ENCODE measurements around the gene MRPL28. TPM values are rescaled to one million over a fixed set of nuclear protein-coding genes. Genes with fewer than 3 reads are reported as not detected.
"Not testable (repeated sequence)": the region's sequence is repeated elsewhere in the genome, so short reads cannot be mapped to it uniquely, and the experiment has no call there.

The MRPL28 gene
- total RNA-seq, 3 donors from 2014 or later = 67.0 to 78.7 (median 69.0) TPM

GRCh38 chr16:342455-343213, 27.7 kb downstream of the MRPL28 start:
- Histone ChIP-seq H3K4me1 (no peaks in the 10 kb centered on the region), H3K4me3 (no peak overlapping the region), H3K36me3 (no peaks in the 10 kb centered on the region), H3K27ac (no peak overlapping the region), H3K9me3 (no peaks in the 10 kb centered on the region), H3K27me3 (no peaks in the 10 kb centered on the region)
- DNase-seq (ENCODE audit: low spot score in 2 of 2) = no peak
- intact Hi-C loops (cut with DNase I; ENCODE audit: low total_unique reads) = no loop called here
- TF ChIP-seq POLR2A (IDR thresholded peaks at IDR 0.05) = no peak
- TF ChIP-seq CTCF (IDR thresholded peaks at IDR 0.05) = no peak
- TF ChIP-seq POLR2AphosphoS5 (IDR thresholded peaks at IDR 0.05) = no peak

- DNase-seq (ENCODE audit: low spot score in 2 of 2); H3K4me1 ChIP-seq; intact Hi-C loops (cut with DNase I; ENCODE audit: low total_unique reads); H3K4me3 ChIP-seq; H3K27ac ChIP-seq; H3K27me3 ChIP-seq; H3K9me3 ChIP-seq; H3K36me3 ChIP-seq: not testable (repeated sequence)
These were observed 28.4 kb downstream of the MRPL28 start for GRCh38 chr16:341974-342336.

- DNase-seq (ENCODE audit: low spot score in 2 of 2); H3K9me3 ChIP-seq; H3K4me3 ChIP-seq; H3K36me3 ChIP-seq; H3K27ac ChIP-seq; H3K27me3 ChIP-seq; H3K4me1 ChIP-seq; intact Hi-C loops (cut with DNase I; ENCODE audit: low total_unique reads): not testable (repeated sequence)
These were observed 29.0 kb downstream of the MRPL28 start for GRCh38 chr16:341095-341973.

DNA sequence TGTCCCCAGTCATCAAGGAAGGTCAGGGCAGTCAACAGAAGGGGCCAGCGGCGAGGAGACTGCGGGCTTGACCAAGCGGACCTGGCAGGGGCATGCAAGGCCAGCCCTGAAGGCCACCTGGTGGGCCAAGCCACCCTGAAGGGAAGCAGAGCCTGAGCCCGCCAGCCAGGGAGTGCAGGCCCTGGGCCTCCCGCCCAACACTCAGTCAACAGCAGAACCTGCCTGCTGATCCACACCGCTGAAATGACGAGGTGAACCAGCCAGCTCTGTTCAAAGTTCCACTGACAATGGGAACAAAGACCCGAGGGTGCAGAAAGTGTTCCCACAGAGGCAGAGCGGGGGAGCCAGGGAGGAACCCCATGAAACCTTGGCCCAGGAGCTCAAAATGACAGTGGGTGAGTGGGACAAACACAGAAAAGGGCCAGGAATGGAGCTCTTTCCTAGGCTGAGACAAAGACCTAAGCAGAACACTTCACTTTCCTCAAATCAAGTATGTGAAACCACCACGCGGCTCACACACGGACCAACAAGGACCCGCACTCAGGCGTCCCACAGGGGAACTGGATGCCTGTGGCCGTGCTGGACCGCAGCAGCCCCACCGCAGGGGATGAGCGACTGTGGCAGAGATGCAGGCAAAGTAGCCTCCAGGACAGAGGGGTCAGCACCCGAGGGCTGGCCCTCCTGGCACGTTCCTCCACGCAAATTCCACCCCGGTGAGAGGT, 29.8 kb downstream of the MRPL28 start:
- Histone ChIP-seq H3K4me1 (no peaks in the 10 kb centered on the region), H3K4me3 (no peak overlapping the region), H3K9me3 (no peaks in the 10 kb centered on the region), H3K27me3 (no peaks in the 10 kb centered on the region), H3K27ac (no peak overlapping the region), H3K36me3 (no peaks in the 10 kb centered on the region)
- TF ChIP-seq CTCF (IDR thresholded peaks at IDR 0.05) (no peak), POLR2AphosphoS5 (IDR thresholded peaks at IDR 0.05) (no peak), POLR2A (IDR thresholded peaks at IDR 0.05) (no peak)
- DNase-seq (ENCODE audit: low spot score in 2 of 2) = no peak
- intact Hi-C loops (cut with DNase I; ENCODE audit: low total_unique reads) = no loop called here

DNA sequence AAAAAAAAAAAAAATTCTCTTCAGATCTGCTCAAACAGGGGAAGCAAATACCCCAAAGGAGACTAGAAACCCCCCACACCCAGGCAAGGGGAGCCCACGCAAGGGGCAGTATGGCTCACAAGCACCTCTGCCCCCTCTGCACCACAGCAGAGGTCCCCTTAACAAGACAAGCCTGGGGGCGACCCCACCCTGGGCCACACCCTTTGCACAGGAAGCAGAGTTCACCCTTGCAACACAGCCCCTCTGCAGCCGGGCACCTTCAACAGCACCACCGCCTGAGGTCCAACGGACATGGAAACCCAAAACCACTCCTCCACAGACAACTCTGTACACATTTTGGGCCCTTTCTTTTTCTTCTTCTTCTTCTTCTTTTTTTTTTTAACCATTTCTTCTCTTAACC, 30.7 kb downstream of the MRPL28 start:
- no peak for TF ChIP-seq POLR2A (IDR thresholded peaks at IDR 0.05)
- TF ChIP-seq CTCF (IDR thresholded peaks at IDR 0.05) = no peak
- no peak for TF ChIP-seq POLR2AphosphoS5 (IDR thresholded peaks at IDR 0.05)
- Histone ChIP-seq H3K4me3 (no peak overlapping the region), H3K4me1 (no peaks in the 10 kb centered on the region), H3K27me3 (no peaks in the 10 kb centered on the region), H3K9me3 (no peaks in the 10 kb centered on the region), H3K36me3 (no peaks in the 10 kb centered on the region), H3K27ac (no peak overlapping the region)
- DNase-seq (ENCODE audit: low spot score in 2 of 2) = no peak
- intact Hi-C loops (cut with DNase I; ENCODE audit: low total_unique reads) = no loop called here
